Bronchial epithelial cell (primary cell): ENCODE data around the gene SUPT20H. TPM values are rescaled to one million over a fixed set of nuclear protein-coding genes. Genes with fewer than 3 reads are reported as not detected.
"Not testable (repeated sequence)": the region's sequence is repeated elsewhere in the genome, so short reads cannot be mapped to it uniquely, and the experiment has no call there.

Experiments used
- DNase-seq: peaks from one replicate; pipeline ENCODE4 v3.0.0-alpha.2; 2010; ENCODE audit warnings: low read depth
- FAIRE-seq: peaks from 2 replicates; lab custom pipeline; 2011; peaks lifted over from hg19 to GRCh38; lab: Jason Lieb, UNC
- H3K27me3 ChIP-seq: 2 replicates; pipeline ENCODE4 v1.5.1; 2011; ENCODE audit warnings: low read length; ENCODE audit not compliant: control insufficient read depth, insufficient read depth
- H3K36me3 ChIP-seq: 2 replicates; pipeline ENCODE4 v1.5.1; 2011; ENCODE audit warnings: low read length; ENCODE audit not compliant: control insufficient read depth, insufficient read depth
- H3K4me3 ChIP-seq: 2 replicates; pipeline ENCODE4 v1.5.1; 2011; ENCODE audit warnings: mild to moderate bottlenecking, low read depth, low read length, control low read depth
- total RNA-seq: library from RNA; depleted of rRNA; stranded (reverse); fragments of >200 nt; gene quantifications from 2 replicates; pipeline ENCODE4 v1.2.1, GENCODE V29; 2014
- TF ChIP-seq, protein P1 (sequence below): IDR thresholded peaks from 2 replicates; pipeline ENCODE4 v1.5.1; 2011; ENCODE audit warnings: mild to moderate bottlenecking, moderate library complexity, low read length, control low read depth, inconsistent platforms; ENCODE audit not compliant: insufficient read depth, severe bottlenecking

SUPT20H gene
- total RNA-seq, 1 donor from 2014 or later = 28.7 TPM

DNA sequence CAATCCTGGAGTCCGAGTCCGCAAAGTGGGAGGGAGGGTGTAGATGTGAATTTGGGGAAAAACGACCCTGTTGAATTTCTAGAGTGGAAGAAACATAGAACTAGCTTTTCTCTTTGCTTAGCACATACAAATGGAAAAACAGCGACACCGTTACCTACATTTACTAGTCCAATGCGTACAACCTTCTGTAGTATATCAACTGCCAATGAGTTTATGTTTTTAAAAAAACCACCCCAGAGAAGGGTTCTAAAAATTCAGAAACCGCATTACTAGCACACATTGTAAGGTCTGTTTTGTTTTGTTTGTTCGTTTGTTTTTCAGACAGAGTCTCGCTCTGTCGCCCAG, 332 bp upstream of the SUPT20H start:
- H3K36me3 ChIP-seq = peaks cover 4% of the 10 kb centered on the region
- no peak for FAIRE-seq
- DNase-seq = no peak
- peak overlapping the region; percentile 89 for H3K4me3 ChIP-seq
- no peaks in the 10 kb centered on the region for H3K27me3 ChIP-seq
- TF ChIP-seq, protein P1, sequence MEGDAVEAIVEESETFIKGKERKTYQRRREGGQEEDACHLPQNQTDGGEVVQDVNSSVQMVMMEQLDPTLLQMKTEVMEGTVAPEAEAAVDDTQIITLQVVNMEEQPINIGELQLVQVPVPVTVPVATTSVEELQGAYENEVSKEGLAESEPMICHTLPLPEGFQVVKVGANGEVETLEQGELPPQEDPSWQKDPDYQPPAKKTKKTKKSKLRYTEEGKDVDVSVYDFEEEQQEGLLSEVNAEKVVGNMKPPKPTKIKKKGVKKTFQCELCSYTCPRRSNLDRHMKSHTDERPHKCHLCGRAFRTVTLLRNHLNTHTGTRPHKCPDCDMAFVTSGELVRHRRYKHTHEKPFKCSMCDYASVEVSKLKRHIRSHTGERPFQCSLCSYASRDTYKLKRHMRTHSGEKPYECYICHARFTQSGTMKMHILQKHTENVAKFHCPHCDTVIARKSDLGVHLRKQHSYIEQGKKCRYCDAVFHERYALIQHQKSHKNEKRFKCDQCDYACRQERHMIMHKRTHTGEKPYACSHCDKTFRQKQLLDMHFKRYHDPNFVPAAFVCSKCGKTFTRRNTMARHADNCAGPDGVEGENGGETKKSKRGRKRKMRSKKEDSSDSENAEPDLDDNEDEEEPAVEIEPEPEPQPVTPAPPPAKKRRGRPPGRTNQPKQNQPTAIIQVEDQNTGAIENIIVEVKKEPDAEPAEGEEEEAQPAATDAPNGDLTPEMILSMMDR = no peak

DNA sequence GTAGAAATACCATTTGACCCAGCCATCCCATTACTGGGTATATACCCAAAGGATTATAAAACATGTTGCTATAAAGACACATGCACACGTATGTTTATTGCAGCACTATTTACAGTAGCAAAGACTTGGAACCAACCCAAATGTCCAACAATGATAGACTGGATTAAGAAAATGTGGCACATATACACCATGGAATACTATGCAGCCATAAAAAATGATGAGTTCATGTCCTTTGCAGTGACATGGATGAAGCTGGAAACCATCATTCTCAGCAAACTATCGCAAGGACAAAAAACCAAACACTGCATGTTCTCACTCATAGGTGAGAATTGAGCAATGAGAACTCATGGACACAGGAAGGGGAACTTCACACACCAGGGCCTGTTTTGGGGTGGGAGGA, 3.3 kb downstream of the SUPT20H start:
- not testable (repeated sequence) for FAIRE-seq

DNA sequence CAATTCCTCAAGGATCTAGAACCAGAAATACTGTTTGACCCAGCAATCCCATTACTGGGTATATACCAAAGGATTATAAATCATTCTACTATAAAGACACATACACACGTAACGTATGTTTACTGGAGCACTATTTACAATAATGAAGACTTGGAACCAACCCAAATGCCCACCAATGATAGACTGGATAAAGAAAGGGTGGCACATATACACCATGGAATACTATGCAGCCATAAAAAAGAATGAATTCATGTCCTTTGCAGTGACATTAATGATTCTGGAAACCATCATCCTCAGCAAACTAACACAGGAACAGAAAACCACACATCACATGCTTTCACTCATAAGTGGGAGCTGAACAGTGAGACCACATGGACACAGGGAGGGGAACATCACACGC, 6.4 kb downstream of the SUPT20H start:
- H3K27me3 ChIP-seq, DNase-seq, FAIRE-seq, H3K36me3 ChIP-seq, H3K4me3 ChIP-seq: not testable (repeated sequence)

More for the DNA sequence above, 3.3 kb downstream of the SUPT20H start:
- H3K4me3 ChIP-seq, DNase-seq, H3K36me3 ChIP-seq, H3K27me3 ChIP-seq: not testable (repeated sequence)

DNA sequence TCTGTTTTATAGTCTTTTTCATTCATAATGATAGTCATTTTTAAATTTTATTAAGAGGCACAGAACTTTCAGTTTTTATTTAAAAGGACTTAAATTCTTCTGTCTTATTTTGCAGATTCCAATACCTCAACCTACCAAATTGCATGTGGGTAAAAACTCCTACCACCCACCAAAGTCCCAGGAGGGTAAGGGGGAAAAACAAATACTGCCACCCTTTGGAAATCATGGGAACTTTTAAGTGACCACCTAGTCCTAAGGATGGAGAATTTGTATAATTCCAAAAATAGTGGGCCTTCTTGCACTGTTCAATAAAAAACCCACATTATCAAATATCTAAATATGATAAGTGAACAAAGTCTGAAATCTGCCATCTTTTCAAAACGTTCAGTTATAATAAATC, 9.7 kb downstream of the SUPT20H start:
- Histone ChIP-seq H3K27me3 (no peaks in the 10 kb centered on the region), H3K4me3 (no peak overlapping the region), H3K36me3 (peaks cover 2% of the 10 kb centered on the region)
- TF ChIP-seq, protein P1 = no peak
- no peak for FAIRE-seq
- no peak for DNase-seq

DNA sequence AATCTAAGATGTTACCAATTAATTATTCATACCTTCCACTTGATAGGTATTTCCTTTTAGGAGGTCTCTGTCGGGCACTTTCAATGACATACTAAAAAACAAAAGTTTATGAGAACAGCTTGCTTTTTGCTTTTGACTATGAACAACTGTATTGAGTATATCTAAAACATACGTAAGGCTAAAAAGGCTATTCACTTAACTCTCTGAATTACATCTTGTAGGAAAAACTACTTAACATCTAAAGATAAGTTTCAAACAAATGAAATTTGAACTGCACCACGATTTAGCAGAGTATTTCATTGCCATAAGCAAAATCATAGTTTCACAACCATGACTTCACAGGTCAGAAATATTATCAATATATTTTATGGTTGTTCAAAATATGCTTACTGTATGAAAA, 11.6 kb downstream of the SUPT20H start:
- FAIRE-seq = no peak
- Histone ChIP-seq H3K36me3 (peaks cover 4% of the 10 kb centered on the region), H3K27me3 (no peaks in the 10 kb centered on the region), H3K4me3 (no peak overlapping the region)
- TF ChIP-seq, protein P1 = no peak
- no peak for DNase-seq

DNA sequence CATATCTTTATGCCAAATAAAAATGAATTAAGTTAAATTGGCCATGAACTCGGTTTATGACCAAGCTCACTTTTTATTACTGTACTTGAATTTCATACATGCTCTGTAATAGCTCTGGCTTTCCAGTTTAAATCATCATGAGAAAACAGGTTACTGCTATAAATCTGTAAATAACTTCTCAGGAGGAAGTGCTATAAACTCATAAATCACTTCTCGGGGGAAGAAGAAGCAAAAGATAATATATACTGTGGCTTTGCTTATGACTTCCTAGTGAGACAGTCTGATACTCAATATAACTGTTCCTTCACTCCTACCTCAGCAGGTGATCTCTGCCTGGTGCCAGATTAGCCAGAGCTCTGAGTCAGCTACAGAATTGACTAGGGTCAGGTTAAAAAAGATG, 12.5 kb downstream of the SUPT20H start:
- no peak for DNase-seq
- TF ChIP-seq, protein P1 = no peak
- no peak for FAIRE-seq
- Histone ChIP-seq H3K36me3 (peaks cover 4% of the 10 kb centered on the region), H3K27me3 (no peaks in the 10 kb centered on the region), H3K4me3 (no peak overlapping the region)

DNA sequence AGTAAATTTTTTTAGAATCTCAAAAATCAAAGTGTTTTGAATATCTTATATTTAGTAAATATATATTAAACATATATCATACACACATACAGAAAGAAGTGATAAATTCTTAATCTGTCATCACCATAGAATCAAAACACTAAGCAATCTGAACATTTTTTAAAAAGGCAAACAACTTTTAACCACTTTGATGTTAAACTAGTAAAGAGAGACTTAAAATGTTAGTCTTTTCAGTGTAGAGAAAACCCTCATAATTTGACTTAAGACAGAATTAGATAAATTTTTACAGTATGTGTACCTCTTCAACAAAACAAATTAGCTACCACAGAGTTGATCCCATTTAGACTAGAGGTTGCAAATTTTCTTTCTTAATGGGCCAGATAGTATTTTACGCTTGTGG, 13.4 kb downstream of the SUPT20H start:
- no peaks in the 10 kb centered on the region for H3K27me3 ChIP-seq
- no peak overlapping the region for H3K4me3 ChIP-seq
- DNase-seq = no peak
- H3K36me3 ChIP-seq = peaks cover 4% of the 10 kb centered on the region
- TF ChIP-seq, protein P1 = no peak
- FAIRE-seq = no peak
